Measurements from ENCODE around the gene RSF1.

The RSF1 gene

DNA sequence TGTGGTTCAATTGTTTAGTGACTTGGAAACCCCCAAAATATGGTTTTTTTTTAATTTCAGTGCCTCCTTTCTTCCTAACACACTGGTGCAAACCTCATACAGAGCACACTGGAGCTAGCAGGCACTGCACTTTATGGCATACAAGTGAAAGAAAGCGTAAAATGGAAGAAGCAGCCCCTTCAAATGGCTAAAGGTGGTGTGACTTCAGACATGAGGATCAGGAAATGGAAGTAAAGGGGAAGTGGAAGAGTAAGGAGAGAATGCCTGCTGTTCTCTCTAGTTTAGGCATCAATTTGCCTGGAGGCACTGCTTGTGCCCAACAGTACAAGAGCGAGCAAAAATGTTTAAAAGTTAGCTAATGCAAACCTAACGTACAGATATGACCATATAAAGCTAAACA is 5.7 kb downstream of the RSF1 start:
- H3K4me3 Mint-ChIP-seq, result no peak overlapping the region
- TF ChIP-seq, protein P1, sequence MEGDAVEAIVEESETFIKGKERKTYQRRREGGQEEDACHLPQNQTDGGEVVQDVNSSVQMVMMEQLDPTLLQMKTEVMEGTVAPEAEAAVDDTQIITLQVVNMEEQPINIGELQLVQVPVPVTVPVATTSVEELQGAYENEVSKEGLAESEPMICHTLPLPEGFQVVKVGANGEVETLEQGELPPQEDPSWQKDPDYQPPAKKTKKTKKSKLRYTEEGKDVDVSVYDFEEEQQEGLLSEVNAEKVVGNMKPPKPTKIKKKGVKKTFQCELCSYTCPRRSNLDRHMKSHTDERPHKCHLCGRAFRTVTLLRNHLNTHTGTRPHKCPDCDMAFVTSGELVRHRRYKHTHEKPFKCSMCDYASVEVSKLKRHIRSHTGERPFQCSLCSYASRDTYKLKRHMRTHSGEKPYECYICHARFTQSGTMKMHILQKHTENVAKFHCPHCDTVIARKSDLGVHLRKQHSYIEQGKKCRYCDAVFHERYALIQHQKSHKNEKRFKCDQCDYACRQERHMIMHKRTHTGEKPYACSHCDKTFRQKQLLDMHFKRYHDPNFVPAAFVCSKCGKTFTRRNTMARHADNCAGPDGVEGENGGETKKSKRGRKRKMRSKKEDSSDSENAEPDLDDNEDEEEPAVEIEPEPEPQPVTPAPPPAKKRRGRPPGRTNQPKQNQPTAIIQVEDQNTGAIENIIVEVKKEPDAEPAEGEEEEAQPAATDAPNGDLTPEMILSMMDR (IDR thresholded peaks at IDR 0.05; ENCODE audit: unreplicated experiment in 3 of 3), result no peak
- H3K27ac Mint-ChIP-seq, result no peak overlapping the region

DNA sequence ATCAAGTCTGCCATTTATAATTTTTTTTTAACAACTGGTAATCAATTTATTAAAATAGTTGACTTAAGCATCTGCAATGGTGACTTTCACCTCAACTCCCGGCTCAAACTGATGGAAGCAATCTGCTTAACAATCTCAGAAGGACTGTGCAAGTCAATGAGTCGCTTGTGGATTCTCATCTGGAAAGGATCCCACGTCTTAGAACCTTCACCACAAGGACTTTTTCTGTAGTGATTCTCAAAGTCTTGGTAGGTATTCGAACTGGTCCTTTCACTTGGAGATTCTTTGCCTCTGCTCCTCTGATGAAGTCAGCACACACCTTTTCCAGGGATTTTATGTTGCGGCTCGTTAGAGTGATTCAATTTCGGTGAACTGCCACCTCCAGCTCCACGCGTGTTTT is 7.3 kb downstream of the RSF1 start:
- Mint-ChIP-seq H3K4me1 (no peaks in the 10 kb centered on the region), H3K27ac (no peak overlapping the region), H3K36me3 (ENCODE audit: low read depth) (peaks cover 43% of the 10 kb centered on the region), H3K27me3 (ENCODE audit: low read depth) (no peaks in the 10 kb centered on the region), H3K9me3 (peaks cover 13% of the 10 kb centered on the region), H3K4me3 (no peak overlapping the region)
- TF ChIP-seq, protein P1 (IDR thresholded peaks at IDR 0.05; ENCODE audit: unreplicated experiment in 3 of 3), result no peak

More for the DNA sequence above, 5.7 kb downstream of the RSF1 start:
- Mint-ChIP-seq H3K27me3 (ENCODE audit: low read depth) (no peaks in the 10 kb centered on the region), H3K9me3 (peaks cover 13% of the 10 kb centered on the region), H3K4me1 (no peaks in the 10 kb centered on the region), H3K36me3 (ENCODE audit: low read depth) (peaks cover 42% of the 10 kb centered on the region)

DNA sequence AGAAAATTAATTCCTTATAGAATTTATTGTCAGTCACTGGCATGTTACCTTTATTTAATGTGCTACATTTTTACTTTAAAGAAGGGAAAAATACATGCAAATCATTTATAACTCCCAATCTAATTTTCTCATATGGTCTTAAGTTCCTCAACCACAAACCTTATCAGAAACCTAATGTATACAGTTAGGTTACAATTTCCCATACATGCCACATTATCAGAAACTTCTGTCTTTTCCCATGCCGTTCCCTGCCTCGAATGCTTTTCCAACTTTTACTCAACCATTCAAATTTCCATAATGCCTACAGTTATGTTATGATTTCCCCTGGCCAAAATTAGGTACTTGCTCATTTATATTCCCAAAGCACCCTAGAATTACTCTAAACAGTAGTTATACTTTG is 13.5 kb downstream of the RSF1 start:
- H3K27me3 Mint-ChIP-seq (ENCODE audit: low read depth), result no peaks in the 10 kb centered on the region
- peaks cover 27% of the 10 kb centered on the region for H3K36me3 Mint-ChIP-seq (ENCODE audit: low read depth)
- TF ChIP-seq, protein P1 (IDR thresholded peaks at IDR 0.05; ENCODE audit: unreplicated experiment in 3 of 3), result no peak
- no peak overlapping the region for H3K4me3 Mint-ChIP-seq
- no peaks in the 10 kb centered on the region for H3K4me1 Mint-ChIP-seq
- H3K9me3 Mint-ChIP-seq, result no peaks in the 10 kb centered on the region
- no peak overlapping the region for H3K27ac Mint-ChIP-seq

DNA sequence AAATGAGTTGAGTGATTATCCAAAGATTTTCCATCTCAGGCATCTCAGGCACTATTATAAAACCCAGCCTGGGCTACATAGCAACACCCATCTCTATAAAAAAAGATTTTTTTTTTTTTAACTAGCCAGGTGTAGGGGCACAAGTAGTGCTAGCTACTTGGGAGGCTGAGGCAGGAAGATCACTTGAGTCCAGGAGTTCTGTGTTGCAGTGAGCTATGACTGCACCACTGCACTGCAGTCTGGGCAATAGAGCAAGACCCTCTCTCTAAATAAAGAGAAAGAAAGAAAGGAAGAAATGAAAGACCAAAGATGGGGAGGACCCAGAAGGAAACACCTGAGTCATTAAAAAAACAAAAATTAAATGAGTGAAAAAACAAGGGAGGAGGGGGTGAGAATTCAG is 14.1 kb downstream of the RSF1 start:
- Mint-ChIP-seq H3K4me3 (no peak overlapping the region), H3K36me3 (ENCODE audit: low read depth) (peaks cover 25% of the 10 kb centered on the region), H3K27ac (no peak overlapping the region), H3K27me3 (ENCODE audit: low read depth) (no peaks in the 10 kb centered on the region), H3K4me1 (no peaks in the 10 kb centered on the region), H3K9me3 (no peaks in the 10 kb centered on the region)
- TF ChIP-seq, protein P1 (IDR thresholded peaks at IDR 0.05; ENCODE audit: unreplicated experiment in 3 of 3), result no peak

DNA sequence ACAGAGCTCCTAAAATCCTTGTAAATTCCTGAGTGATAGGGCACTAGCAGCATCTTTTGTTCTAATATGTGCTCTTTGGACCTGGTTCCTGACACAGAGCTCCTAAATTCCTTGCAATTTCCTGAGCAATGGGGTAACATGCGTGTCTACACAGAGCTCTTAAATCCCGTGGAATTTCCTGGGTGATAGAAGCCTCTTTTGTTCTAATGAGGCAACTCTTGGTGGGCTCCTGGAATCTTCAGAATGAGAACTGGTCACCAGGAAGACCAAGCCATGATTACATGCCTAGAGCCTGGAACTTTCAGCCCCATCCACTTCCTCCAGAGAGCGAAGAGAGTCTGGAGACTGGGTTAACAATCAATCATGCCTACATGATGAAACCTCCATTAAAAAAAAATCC is 19.0 kb downstream of the RSF1 start:
- H3K36me3 Mint-ChIP-seq (ENCODE audit: low read depth), result peaks cover 39% of the 10 kb centered on the region
- H3K4me1 Mint-ChIP-seq, result no peaks in the 10 kb centered on the region
- H3K27ac Mint-ChIP-seq, result no peak overlapping the region
- H3K4me3 Mint-ChIP-seq, result no peak overlapping the region
- H3K9me3 Mint-ChIP-seq, result peaks cover 13% of the 10 kb centered on the region
- TF ChIP-seq, protein P1 (IDR thresholded peaks at IDR 0.05; ENCODE audit: unreplicated experiment in 3 of 3), result no peak
- no peaks in the 10 kb centered on the region for H3K27me3 Mint-ChIP-seq (ENCODE audit: low read depth)

DNA sequence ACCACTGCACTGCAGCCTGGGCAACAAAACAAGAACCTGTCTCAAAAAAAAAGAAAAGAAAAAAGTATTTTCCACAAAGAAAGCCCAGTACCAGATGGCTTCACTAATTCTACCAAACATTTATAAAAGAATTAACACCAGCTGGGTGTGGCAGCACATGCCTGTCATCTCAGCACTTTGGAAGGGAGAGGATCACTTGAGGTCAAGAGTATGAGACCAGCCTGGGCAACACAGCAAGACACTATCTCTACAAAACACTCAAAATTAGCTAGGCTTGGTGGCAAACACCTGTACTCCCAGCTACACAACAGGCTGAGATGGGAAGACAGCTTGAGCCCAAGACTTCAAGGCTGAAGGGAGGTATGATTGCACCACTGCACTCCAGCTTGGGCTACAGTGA is 20.1 kb downstream of the RSF1 start:
- Mint-ChIP-seq H3K9me3 (peaks cover 22% of the 10 kb centered on the region), H3K27me3 (ENCODE audit: low read depth) (no peaks in the 10 kb centered on the region), H3K36me3 (ENCODE audit: low read depth) (peaks cover 49% of the 10 kb centered on the region), H3K4me1 (no peaks in the 10 kb centered on the region), H3K27ac (no peak overlapping the region), H3K4me3 (no peak overlapping the region)
- TF ChIP-seq, protein P1 (IDR thresholded peaks at IDR 0.05; ENCODE audit: unreplicated experiment in 3 of 3), result no peak
